HCT116 (cell line): Measurements from ENCODE around the gene HOXB1. TPM values are rescaled to one million over a fixed set of nuclear protein-coding genes. Genes with fewer than 3 reads are reported as not detected.
A peak's percentile ranks its signal among the peaks of the same experiment; 100 is the strongest.

Experiments used
- ATAC-seq: fragments of 200-7000 bp; cut with Tn5 transposase; 2 replicates; pipeline ENCODE4 v1.9.1; 2020; ENCODE audit warnings: mild to moderate bottlenecking, moderate library complexity
- BruUV-seq: library from RNA; stranded (reverse); fragments of 400-500 nt; replicated peaks from 2 replicates; lab custom pipeline; 2021; lab: Mats Ljungman, UMichigan
- CTCF ChIA-PET: fragments of 300-600 bp; sonication (Branson Sonifier 250); formaldehyde crosslinking; loops from one replicate; lab custom pipeline; 2021; ENCODE audit warnings: antibody characterized with exemption; lab: Charles Lee
- POLR2A ChIA-PET: fragments of 300-600, 350-600 bp; sonication (Branson Sonifier 250); formaldehyde crosslinking; loops from one replicate; lab custom pipeline; 2021; ENCODE audit warnings: antibody characterized with exemption; lab: Charles Lee
- RAD21 ChIA-PET, 2 experiments: fragments of 300-600 bp; sonication (Branson Sonifier 250); formaldehyde crosslinking; loops; one replicate each; lab custom pipeline; 2023; ENCODE audit warnings: low total read pairs in 2 of 2; ENCODE audit not compliant: uncharacterized antibody in 2 of 2, unreplicated experiment in 2 of 2, low non-redundant PET in 1 of 2; lab: Charles Lee
- DNase-seq: peaks from one replicate; pipeline ENCODE4 v3.0.0-alpha.2; 2010; ENCODE audit warnings: low read depth, low spot score
- H2AFZ ChIP-seq: fragments of 200-600 bp; shearing (Covaris generic), sonication (generic); 2 replicates; pipeline ENCODE4 v1.6.1; 2017; ENCODE audit warnings: low read depth, mixed run types, mixed read lengths, antibody characterized with exemption, low read length; ENCODE audit not compliant: poor library complexity, severe bottlenecking
- H3K27ac ChIP-seq: 2 replicates; pipeline ENCODE4 v1.5.1; 2012; ENCODE audit warnings: low read depth, low read length
- H3K27me3 ChIP-seq: fragments of 200-600 bp; sonication (generic); 2 replicates; pipeline ENCODE4 v1.6.1; 2016; ENCODE audit warnings: mixed run types, low read length, mixed read lengths; ENCODE audit not compliant: insufficient read depth
- H3K36me3 ChIP-seq, 2 experiments: fragments of 200-500 bp in 1 of 2; fragments of 200-600 bp in 1 of 2; sonication (Bioruptor generic) in 1 of 2; sonication (generic) in 1 of 2; 2 replicates each; pipeline versions ENCODE4 v1.5.1 to v1.6.1; 2014 to 2016; ENCODE audit warnings: low read length in 2 of 2, inconsistent platforms in 1 of 2, mixed read lengths in 1 of 2, mixed run types in 1 of 2; ENCODE audit not compliant: insufficient read depth in 2 of 2, control insufficient read depth in 1 of 2
- H3K4me1 ChIP-seq, 2 experiments: fragments of 200-600 bp in 1 of 2; sonication (generic) in 1 of 2; 2 replicates each; pipeline versions ENCODE4 v1.5.1 to v1.6.1; 2012 to 2017; ENCODE audit warnings: low read length in 2 of 2, inconsistent platforms in 1 of 2, mild to moderate bottlenecking in 1 of 2, mixed read lengths in 1 of 2, mixed run types in 1 of 2, moderate library complexity in 1 of 2; ENCODE audit not compliant: insufficient read depth in 2 of 2, control insufficient read depth in 1 of 2
- H3K4me2 ChIP-seq: fragments of 200-600 bp; sonication (generic); 2 replicates; pipeline ENCODE4 v1.6.1; 2017; ENCODE audit warnings: mixed run types, low read length, mixed read lengths
- H3K4me3 ChIP-seq, 2 experiments: fragments of 200-600 bp in 1 of 2; sonication (generic) in 1 of 2; replicated peaks in 1 of 2; 2 replicates each; pipeline ENCODE4 v1.5.1; 2011 to 2016; ENCODE audit warnings: low read length in 2 of 2, control low read depth in 1 of 2, low read depth in 1 of 2, mild to moderate bottlenecking in 1 of 2, mixed read lengths in 1 of 2, mixed run types in 1 of 2
- H3K79me2 ChIP-seq: fragments of 200-600 bp; sonication (generic); 2 replicates; pipeline ENCODE4 v1.6.1; 2017; ENCODE audit warnings: mild to moderate bottlenecking, mixed run types, low read length, moderate library complexity, mixed read lengths; ENCODE audit not compliant: insufficient read depth
- H3K9ac ChIP-seq: fragments of 200-600 bp; sonication (generic); 2 replicates; pipeline ENCODE4 v1.6.1; 2016; ENCODE audit warnings: low read length, mixed read lengths
- H3K9me2 ChIP-seq: fragments of 200-600 bp; sonication (generic), shearing (Covaris generic); 2 replicates; pipeline ENCODE4 v1.6.1; 2017; ENCODE audit warnings: mixed run types, mild to moderate bottlenecking, moderate library complexity; ENCODE audit not compliant: insufficient read depth
- H3K9me3 ChIP-seq, 2 experiments: fragments of 200-500 bp in 1 of 2; fragments of 200-600 bp in 1 of 2; sonication (Bioruptor generic) in 1 of 2; sonication (generic) in 1 of 2; 2 replicates each; pipeline ENCODE4 v1.6.1; 2014 to 2017; ENCODE audit warnings: low read length in 2 of 2, mixed read lengths in 2 of 2, inconsistent platforms in 1 of 2, low read depth in 1 of 2, mild to moderate bottlenecking in 1 of 2, mixed run types in 1 of 2, moderate library complexity in 1 of 2; ENCODE audit not compliant: control insufficient read depth in 1 of 2, insufficient read depth in 1 of 2
- H4K20me1 ChIP-seq: fragments of 200-600 bp; sonication (generic), shearing (Covaris generic); 2 replicates; pipeline ENCODE4 v1.6.1; 2017; ENCODE audit warnings: mixed run types, mild to moderate bottlenecking, moderate library complexity; ENCODE audit not compliant: insufficient read depth
- ELF1 ChIP-seq: IDR thresholded peaks from 2 replicates; pipeline ENCODE4 v1.6.1; 2012; ENCODE audit warnings: low read depth, borderline replicate concordance
- EZH2 ChIP-seq: fragments of 200-600 bp; sonication (generic); IDR thresholded peaks from 2 replicates; pipeline ENCODE4 v1.6.1; 2017; ENCODE audit warnings: antibody characterized with exemption, mixed run types
- EZH2phosphoT487 ChIP-seq: fragments of 200-600 bp; IDR thresholded peaks from 2 replicates; pipeline ENCODE4 v1.6.1; 2018; ENCODE audit warnings: antibody characterized with exemption, borderline replicate concordance
- FOSL1 ChIP-seq: IDR thresholded peaks from 2 replicates; pipeline ENCODE4 v1.6.1; 2012; ENCODE audit warnings: low read depth
- RAD21 ChIP-seq: IDR thresholded peaks from 2 replicates; pipeline ENCODE4 v1.6.1; 2012; ENCODE audit warnings: low read depth, mild to moderate bottlenecking
- REST ChIP-seq: IDR thresholded peaks from 2 replicates; pipeline ENCODE4 v1.6.1; 2012; ENCODE audit warnings: low read depth
- SIN3A ChIP-seq: IDR thresholded peaks from 2 replicates; pipeline ENCODE4 v1.6.1; 2012; ENCODE audit warnings: low read depth
- SP1 ChIP-seq: IDR thresholded peaks from 2 replicates; pipeline ENCODE4 v1.6.1; 2012; ENCODE audit warnings: low read depth
- TCF7L2 ChIP-seq: IDR thresholded peaks from 2 replicates; pipeline ENCODE4 v1.7.0; 2011; ENCODE audit warnings: borderline replicate concordance, inconsistent platforms; ENCODE audit not compliant: insufficient read depth, insufficient read length; ENCODE audit errors: extremely low read depth
- YY1 ChIP-seq: IDR thresholded peaks from 2 replicates; pipeline ENCODE4 v1.6.1; 2011; ENCODE audit warnings: low read length, low read depth, moderate library complexity, mild to moderate bottlenecking; ENCODE audit not compliant: insufficient replicate concordance; ENCODE audit errors: extremely low read depth
- intact Hi-C: fragments of 100-400 bp; cut with micrococcal nuclease; formaldehyde crosslinking; loops from 2 replicates; pipeline ENCODE4 v1.10.0; 2022
- total RNA-seq: library from RNA; stranded (reverse); gene quantifications from one replicate; pipeline ENCODE4 v1.2.1, GENCODE V29; 2021; ENCODE audit not compliant: unreplicated experiment

The HOXB1 gene
- total RNA-seq, 1 experiment from 2014 or later: not detected

GRCh38 chr17:48500435-48501426 is 30.1 kb downstream of the HOXB1 start:
- Histone ChIP-seq H3K27ac (no peak overlapping the region), H3K79me2 (no peaks in the 10 kb centered on the region)
- TF ChIP-seq EZH2phosphoT487 (no peak), RAD21 (peak; percentile 21; the same call in 1 of the 2 replicates)
- TF ChIP-seq, all 23 proteins: peak for 1
- Histone ChIP-seq H4K20me1 (no peaks in the 10 kb centered on the region), H3K9me2 (no peaks in the 10 kb centered on the region), H3K9me3 (no peaks in the 10 kb centered on the region), H3K4me1 (peaks cover 4 to 12% of the 10 kb centered on the region in 2 experiments), H3K4me3 (no peak overlapping the region), H3K9ac (no peak overlapping the region), H2AFZ (no peak overlapping the region), H3K4me2 (no peak overlapping the region), H3K36me3 (no peaks in the 10 kb centered on the region), H3K27me3 (no peaks in the 10 kb centered on the region)
- intact Hi-C loops: no loop called here
- ATAC-seq (peak; percentile 48), DNase-seq (no peak)
- no TSS peak for BruUV-seq
- ChIA-PET CTCF (no interaction called here), RAD21 (interaction anchor here in 1 of 2 experiments (0.6 kb wide), 1 partner anchor 93 kb away, joined by 5 read pairs; the partner anchor contains the start of gene HOXB5), POLR2A (interaction anchor here (0.6 kb wide), 1 partner anchor 21 kb away, joined by 3 read pairs; no protein-coding TSS in a partner anchor)

GRCh38 chr17:48499735-48500434 is 30.9 kb downstream of the HOXB1 start:
- ChIA-PET CTCF (no interaction called here), RAD21 (interaction anchor here in 1 of 2 experiments (0.5 to 0.6 kb wide), 2 partner anchors 10 to 17 kb away, joined by 3 read pairs; no protein-coding TSS in a partner anchor), POLR2A (no interaction called here)
- peaks cover 0 to 7% of the 10 kb centered on the region in 2 experiments; a peak in 1 of 4 replicates for H3K4me1 ChIP-seq
- no peak overlapping the region for H3K27ac ChIP-seq
- no peak overlapping the region for H3K9ac ChIP-seq
- intact Hi-C loops: no loop called here
- no peak overlapping the region for H3K4me3 ChIP-seq
- DNase-seq: no peak
- TF ChIP-seq FOSL1: no peak
- TF ChIP-seq REST: no peak
- TF ChIP-seq EZH2phosphoT487: no peak
- no peak for TF ChIP-seq SP1
- TF ChIP-seq EZH2: no peak
- TF ChIP-seq TCF7L2: no peak
- no peak for TF ChIP-seq YY1
- no peak for TF ChIP-seq ELF1
- TF ChIP-seq SIN3A: no peak
- no peaks in the 10 kb centered on the region for H3K9me3 ChIP-seq
- ATAC-seq: no peak
- no peaks in the 10 kb centered on the region for H3K36me3 ChIP-seq
- H3K79me2 ChIP-seq: no peaks in the 10 kb centered on the region
- H4K20me1 ChIP-seq: no peaks in the 10 kb centered on the region
- BruUV-seq: no TSS peak
- no peaks in the 10 kb centered on the region for H3K27me3 ChIP-seq
- no peak overlapping the region for H3K4me2 ChIP-seq
- no peaks in the 10 kb centered on the region for H3K9me2 ChIP-seq
- no peak overlapping the region for H2AFZ ChIP-seq
